Mesenchymal stem cell (in vitro differentiated cells and primary cell): ENCODE results near the gene GPATCH2L.

ENCODE experiments used
- DNase-seq: peaks from one replicate; pipeline ENCODE4 v3.0.0-alpha.2; 2013
- H2AFZ ChIP-seq: one replicate; pipeline ENCODE4 v1.6.1; 2013; ENCODE audit warnings: low read depth, mild to moderate bottlenecking, control low read depth, inconsistent platforms, low read length, moderate library complexity
- H2AK5ac ChIP-seq: 2 replicates; pipeline ENCODE4 v1.6.1; 2013; ENCODE audit warnings: low read length, moderate library complexity, mild to moderate bottlenecking, inconsistent platforms; ENCODE audit not compliant: severe bottlenecking
- H2BK120ac ChIP-seq: one replicate; pipeline ENCODE4 v1.6.1; 2013; ENCODE audit warnings: low read depth, mild to moderate bottlenecking, inconsistent platforms, low read length, moderate library complexity
- H2BK12ac ChIP-seq, 2 experiments: one replicate each; pipeline ENCODE4 v1.6.1; 2013; ENCODE audit warnings: inconsistent platforms in 2 of 2, low read length in 2 of 2, mild to moderate bottlenecking in 2 of 2, moderate library complexity in 2 of 2, control low read depth in 1 of 2
- H2BK15ac ChIP-seq: one replicate; pipeline ENCODE4 v1.6.1; 2013; ENCODE audit warnings: mild to moderate bottlenecking, low read depth, inconsistent platforms; ENCODE audit not compliant: poor library complexity, severe bottlenecking
- H2BK5ac ChIP-seq: 2 replicates; pipeline ENCODE4 v1.6.1; 2013; ENCODE audit warnings: low read depth, mild to moderate bottlenecking, low read length, control low read depth, inconsistent platforms; ENCODE audit not compliant: poor library complexity, severe bottlenecking
- H3K14ac ChIP-seq, 2 experiments: one replicate each; pipeline ENCODE4 v1.6.1; 2013; ENCODE audit warnings: inconsistent platforms in 2 of 2, low read length in 2 of 2, control low read depth in 1 of 2, mild to moderate bottlenecking in 1 of 2, moderate library complexity in 1 of 2
- H3K18ac ChIP-seq, 2 experiments: one replicate each; pipeline ENCODE4 v1.6.1; 2013; ENCODE audit warnings: inconsistent platforms in 2 of 2, low read length in 2 of 2, control low read depth in 1 of 2, low read depth in 1 of 2, mild to moderate bottlenecking in 1 of 2
- H3K23ac ChIP-seq, 2 experiments: one replicate each; pipeline ENCODE4 v1.6.1; 2013; ENCODE audit warnings: inconsistent platforms in 2 of 2, low read length in 2 of 2, mild to moderate bottlenecking in 2 of 2, moderate library complexity in 2 of 2, control low read depth in 1 of 2
- H3K27ac ChIP-seq: 2 replicates; pipeline ENCODE4 v1.5.1; 2013; ENCODE audit warnings: mild to moderate bottlenecking, moderate library complexity, low read length, control low read depth, inconsistent platforms; ENCODE audit not compliant: poor library complexity, severe bottlenecking
- H3K27me3 ChIP-seq, 2 experiments: 2 replicates each; pipeline versions ENCODE4 v1.6.1 to v1.7.0; 2013; ENCODE audit warnings: low read length in 2 of 2, mild to moderate bottlenecking in 2 of 2, moderate library complexity in 2 of 2, control low read depth in 1 of 2, inconsistent platforms in 1 of 2; ENCODE audit not compliant: control insufficient read depth in 1 of 2, insufficient read depth in 1 of 2
- H3K36me3 ChIP-seq, 2 experiments: 2 replicates each; pipeline versions ENCODE4 v1.6.1 to v1.7.0; 2013; ENCODE audit warnings: low read length in 2 of 2, control low read depth in 1 of 2, inconsistent platforms in 1 of 2, low read depth in 1 of 2, mild to moderate bottlenecking in 1 of 2; ENCODE audit not compliant: insufficient read depth in 2 of 2, control insufficient read depth in 1 of 2
- H3K4ac ChIP-seq, 2 experiments: one replicate each; pipeline ENCODE4 v1.6.1; 2013; ENCODE audit warnings: inconsistent platforms in 2 of 2, low read length in 2 of 2, mild to moderate bottlenecking in 2 of 2, moderate library complexity in 2 of 2, control low read depth in 1 of 2, low read depth in 1 of 2
- H3K4me1 ChIP-seq: 2 replicates; pipeline ENCODE4 v1.6.1; 2013; ENCODE audit warnings: low read depth, low read length, control low read depth; ENCODE audit not compliant: control insufficient read depth, insufficient read depth
- H3K4me2 ChIP-seq: 2 replicates; pipeline ENCODE4 v1.6.1; 2013; ENCODE audit warnings: low read length, mild to moderate bottlenecking, inconsistent platforms; ENCODE audit not compliant: poor library complexity, severe bottlenecking
- H3K4me3 ChIP-seq, 2 experiments: 2 replicates each; pipeline versions ENCODE4 v1.5.1 to v1.7.0; 2013; ENCODE audit warnings: low read length in 2 of 2, mild to moderate bottlenecking in 2 of 2, control low read depth in 1 of 2, low read depth in 1 of 2; ENCODE audit not compliant: insufficient read depth in 1 of 2
- H3K79me1 ChIP-seq: replicated peaks from 2 replicates; pipeline ENCODE4 v1.6.1; 2013; ENCODE audit warnings: mild to moderate bottlenecking, control low read depth, low read length, inconsistent platforms; ENCODE audit not compliant: poor library complexity, severe bottlenecking
- H3K9ac ChIP-seq: 2 replicates; pipeline ENCODE4 v1.7.0; 2013; ENCODE audit warnings: mild to moderate bottlenecking, low read length, moderate library complexity
- H3K9me3 ChIP-seq: 2 replicates; pipeline ENCODE4 v1.7.0; 2013; ENCODE audit warnings: mild to moderate bottlenecking, low read length; ENCODE audit not compliant: control insufficient read depth
- H4K8ac ChIP-seq: one replicate; pipeline ENCODE4 v1.6.1; 2013; ENCODE audit warnings: inconsistent platforms, mild to moderate bottlenecking, low read length, moderate library complexity
- H4K91ac ChIP-seq: one replicate; pipeline ENCODE4 v1.6.1; 2013; ENCODE audit warnings: mild to moderate bottlenecking, low read length, inconsistent platforms
- WGBS: methylation state at CpG from one replicate; pipeline ENCODE4 v1.1.7; 2013; ENCODE audit warnings: mixed read lengths; 5-methylcytosine and 5-hydroxymethylcytosine counted together

Gene GPATCH2L

DNA sequence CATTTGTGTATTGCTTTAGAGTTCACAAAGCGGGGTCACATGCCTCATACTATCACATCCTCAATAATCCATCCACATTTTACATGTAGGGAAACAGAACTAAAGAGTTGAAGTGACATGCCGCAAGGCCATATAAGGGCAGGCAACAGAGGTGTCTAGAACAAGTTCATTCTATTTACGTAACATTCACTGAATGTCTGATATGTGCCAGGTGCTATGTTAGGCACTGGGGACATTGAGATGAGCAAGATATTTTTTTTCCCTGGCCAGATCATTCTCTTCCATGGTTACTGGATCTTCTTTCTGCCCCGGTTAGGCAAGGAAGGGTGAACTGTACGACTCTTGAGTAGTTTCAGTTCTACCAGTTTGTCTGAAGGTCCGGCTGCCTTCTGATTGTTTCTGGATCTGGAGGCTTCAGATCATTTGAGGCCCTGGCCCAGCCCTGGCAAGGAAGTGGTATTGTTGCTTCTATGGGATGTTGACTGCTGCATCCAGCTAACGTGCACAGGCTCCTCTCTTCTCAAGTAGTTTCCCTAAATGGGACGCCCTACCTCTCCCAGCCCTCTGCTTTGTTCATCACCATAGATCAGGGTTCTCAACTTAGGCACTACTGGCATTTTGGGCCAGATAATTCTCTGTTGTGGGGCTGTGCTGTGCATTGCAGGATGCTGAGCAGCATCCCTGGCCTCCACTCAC, 12.1 kb downstream of the GPATCH2L start:
- Histone ChIP-seq H4K8ac (no peak overlapping the region), H2BK5ac (no peak overlapping the region), H2BK12ac (no peak overlapping the region), H3K23ac (no peak overlapping the region), H3K4me3 (no peak overlapping the region), H3K27me3 (no peaks in the 10 kb centered on the region), H3K4me2 (no peak overlapping the region), H3K4ac (no peak overlapping the region), H3K27ac (no peak overlapping the region), H3K9ac (no peak overlapping the region), H3K18ac (no peak overlapping the region), H2AK5ac (no peak overlapping the region), H3K36me3 (peaks cover 13 to 58% of the 10 kb centered on the region in 2 experiments), H2BK120ac (no peak overlapping the region), H3K14ac (no peak overlapping the region), H2BK15ac (no peak overlapping the region), H3K4me1 (peaks cover 6% of the 10 kb centered on the region), H3K9me3 (no peaks in the 10 kb centered on the region), H4K91ac (no peak overlapping the region), H2AFZ (no peak overlapping the region), H3K79me1 (peaks cover 13% of the 10 kb centered on the region)
- no peak for DNase-seq
- WGBS, result 82% methylated on average over 6 of the region's 8 CpGs

DNA sequence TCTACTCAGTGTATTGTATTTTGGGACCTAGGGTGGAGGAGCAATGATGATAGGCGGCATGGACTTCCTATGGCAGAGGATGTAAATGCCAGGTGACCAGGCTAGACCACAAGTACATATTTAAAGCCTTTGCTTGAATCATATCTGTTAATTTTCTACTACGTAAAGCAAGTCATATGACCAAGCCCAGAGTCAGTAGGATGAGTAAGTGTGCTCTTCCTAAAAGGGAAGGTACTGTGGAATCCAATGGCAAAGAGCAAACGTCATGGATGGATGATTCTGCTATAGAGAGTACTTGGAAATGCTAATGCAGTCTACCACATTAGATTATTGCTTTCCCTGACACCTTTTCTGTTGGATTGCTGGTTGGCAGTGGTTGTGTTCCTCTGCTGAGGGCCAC, 16.8 kb downstream of the GPATCH2L start:
- no peak overlapping the region for H3K4me3 ChIP-seq
- peak overlapping the region; percentile 96 for H3K27ac ChIP-seq
- DNase-seq, result no peak
- H3K23ac ChIP-seq, result no peak overlapping the region
- no peak overlapping the region for H3K18ac ChIP-seq
- WGBS, result 92% methylated on average over 3 of the region's 3 CpGs
- no peak overlapping the region for H4K8ac ChIP-seq
- no peak overlapping the region for H2BK12ac ChIP-seq
- H3K14ac ChIP-seq, result no peak overlapping the region
- peaks cover 7% of the 10 kb centered on the region for H3K4me1 ChIP-seq
- H2AK5ac ChIP-seq, result peak overlapping the region; percentile 99
- no peak overlapping the region for H4K91ac ChIP-seq
- H3K36me3 ChIP-seq, result peaks cover 0 to 68% of the 10 kb centered on the region in 2 experiments
- H3K27me3 ChIP-seq, result no peaks in the 10 kb centered on the region
- no peak overlapping the region for H3K9ac ChIP-seq
- no peak overlapping the region for H2BK120ac ChIP-seq
- peaks cover 14% of the 10 kb centered on the region for H3K79me1 ChIP-seq
- H2BK15ac ChIP-seq, result no peak overlapping the region
- H3K9me3 ChIP-seq, result no peaks in the 10 kb centered on the region
- H3K4ac ChIP-seq, result no peak overlapping the region
- H2BK5ac ChIP-seq, result peak overlapping the region; percentile 35
- H3K4me2 ChIP-seq, result peak overlapping the region; percentile 53
- no peak overlapping the region for H2AFZ ChIP-seq

DNA sequence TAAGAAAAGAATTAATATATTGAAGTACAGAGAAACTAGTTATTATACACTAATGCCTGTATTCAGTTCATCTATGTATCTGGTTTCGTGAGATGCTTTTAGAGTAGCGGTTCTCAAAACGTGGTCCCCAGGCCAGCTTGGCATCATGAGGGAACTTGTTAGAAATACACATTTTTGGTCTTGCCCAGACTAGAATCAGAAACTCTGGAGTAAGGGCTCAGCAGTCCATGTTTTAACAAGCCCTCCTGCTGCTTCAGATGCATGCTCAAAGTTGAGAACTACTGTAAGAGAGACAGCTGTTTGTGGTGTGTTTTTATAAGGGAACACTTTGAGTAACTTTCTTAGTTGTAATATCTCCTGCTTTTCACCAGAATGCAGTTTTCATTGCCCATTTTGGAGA, 18.1 kb downstream of the GPATCH2L start:
- Histone ChIP-seq H2BK5ac (no peak overlapping the region), H3K36me3 (peaks cover 0 to 75% of the 10 kb centered on the region in 2 experiments)
- 99% methylated on average over 3 of the region's 3 CpGs for WGBS

DNA sequence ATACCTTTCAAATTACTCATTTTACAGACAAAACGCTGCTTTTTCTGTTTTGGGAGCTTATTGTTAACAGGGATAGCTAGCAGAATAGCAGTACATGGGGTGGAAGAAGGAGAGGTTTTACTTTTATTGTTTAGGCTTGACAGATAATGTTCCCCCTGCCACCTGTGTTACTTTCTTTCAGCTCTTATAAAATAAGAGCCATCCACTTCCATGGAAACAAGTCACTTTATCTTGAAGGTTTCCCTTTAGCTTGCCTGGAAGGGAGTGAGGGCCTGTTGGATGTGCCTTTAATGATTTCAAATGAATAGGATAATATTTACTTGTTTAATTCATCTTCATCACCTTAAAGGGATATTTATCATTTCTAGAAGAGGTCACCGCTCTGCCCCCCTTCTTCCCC, 23.3 kb downstream of the GPATCH2L start:
- Histone ChIP-seq H3K9me3 (no peaks in the 10 kb centered on the region), H4K91ac (no peak overlapping the region), H2BK12ac (no peak overlapping the region), H3K9ac (no peak overlapping the region), H3K23ac (no peak overlapping the region), H3K27me3 (no peaks in the 10 kb centered on the region), H2BK120ac (no peak overlapping the region), H2BK5ac (no peak overlapping the region), H3K4ac (no peak overlapping the region), H3K4me1 (peaks cover 7% of the 10 kb centered on the region), H3K18ac (no peak overlapping the region), H3K4me2 (no peak overlapping the region), H3K14ac (no peak overlapping the region), H2BK15ac (no peak overlapping the region), H3K36me3 (peaks cover 7 to 88% of the 10 kb centered on the region in 2 experiments), H2AK5ac (no peak overlapping the region), H2AFZ (no peak overlapping the region), H3K4me3 (no peak overlapping the region), H3K79me1 (peaks cover 23% of the 10 kb centered on the region), H3K27ac (no peak overlapping the region), H4K8ac (no peak overlapping the region)
- 100% methylated on average over 1 of the region's 2 CpGs for WGBS
- no peak for DNase-seq

More for the DNA sequence above, 18.1 kb downstream of the GPATCH2L start:
- Histone ChIP-seq H4K91ac (no peak overlapping the region), H2AK5ac (no peak overlapping the region), H3K4me2 (no peak overlapping the region), H3K27ac (peak overlapping the region; percentile 88), H3K4me3 (no peak overlapping the region), H4K8ac (no peak overlapping the region), H3K14ac (no peak overlapping the region), H2BK12ac (no peak overlapping the region), H3K18ac (no peak overlapping the region), H3K27me3 (no peaks in the 10 kb centered on the region), H2AFZ (no peak overlapping the region), H2BK120ac (no peak overlapping the region), H3K4me1 (peaks cover 7% of the 10 kb centered on the region), H3K9ac (no peak overlapping the region), H3K4ac (no peak overlapping the region), H3K9me3 (no peaks in the 10 kb centered on the region), H3K23ac (no peak overlapping the region), H2BK15ac (no peak overlapping the region), H3K79me1 (peaks cover 16% of the 10 kb centered on the region)
- no peak for DNase-seq
